Panc1 (cell line): ENCODE results near the gene RAD9A. TPM values are rescaled to one million over a fixed set of nuclear protein-coding genes. Genes with fewer than 3 reads are reported as not detected.

Experiments used
- ATAC-seq: fragments of 200-7000 bp; cut with Tn5 transposase; 2 replicates; pipeline ENCODE4 v1.9.1; 2020; ENCODE audit warnings: mild to moderate bottlenecking, moderate library complexity
- BruUV-seq: library from RNA; stranded (reverse); fragments of 400-500 nt; replicated peaks from 2 replicates; lab custom pipeline; 2021; lab: Mats Ljungman, UMichigan
- CTCF ChIA-PET: fragments of 300-600 bp; sonication (Branson Sonifier 250); formaldehyde crosslinking; loops from one replicate; lab custom pipeline; 2022; ENCODE audit warnings: antibody characterized with exemption; lab: Charles Lee
- POLR2A ChIA-PET: fragments of 300-600 bp; sonication (Branson Sonifier 250); formaldehyde crosslinking; loops from one replicate; lab custom pipeline; 2022; ENCODE audit warnings: antibody characterized with exemption; lab: Charles Lee
- DNase-seq: peaks from one replicate; pipeline ENCODE4 v3.0.0-alpha.2; 2010; ENCODE audit warnings: low read depth, low spot score
- H3K27ac ChIP-seq: 2 replicates; pipeline ENCODE4 v1.5.1; 2011; ENCODE audit warnings: mild to moderate bottlenecking, low read length, inconsistent platforms
- H3K27me3 ChIP-seq: fragments of 200-500 bp; sonication (Bioruptor generic); 2 replicates; pipeline ENCODE4 v1.6.0; 2014; ENCODE audit warnings: low read length, inconsistent platforms; ENCODE audit not compliant: control insufficient read depth, insufficient read depth
- H3K36me3 ChIP-seq: fragments of 200-500 bp; sonication (Bioruptor generic); 2 replicates; pipeline ENCODE4 v1.5.1; 2014; ENCODE audit warnings: inconsistent platforms, mild to moderate bottlenecking, low read length, moderate library complexity; ENCODE audit not compliant: control insufficient read depth, insufficient read depth
- H3K4me1 ChIP-seq: 2 replicates; pipeline ENCODE4 v1.5.1; 2011; ENCODE audit warnings: inconsistent platforms, mild to moderate bottlenecking, low read length, moderate library complexity; ENCODE audit not compliant: control insufficient read depth, insufficient read depth
- H3K4me3 ChIP-seq, 2 experiments: 2 replicates each; pipeline ENCODE4 v1.5.1; 2011 to 2012; ENCODE audit warnings: low read depth in 2 of 2, low read length in 2 of 2, mild to moderate bottlenecking in 2 of 2, inconsistent platforms in 1 of 2, moderate library complexity in 1 of 2
- H3K9me3 ChIP-seq: fragments of 200-500 bp; sonication (Bioruptor generic); 2 replicates; pipeline ENCODE4 v1.5.1; 2014; ENCODE audit warnings: low read depth, mild to moderate bottlenecking, inconsistent platforms, low read length, moderate library complexity; ENCODE audit not compliant: control insufficient read depth, insufficient read depth
- POLR2AphosphoS5 ChIP-seq: IDR thresholded peaks from 2 replicates; pipeline ENCODE4 v1.6.1; 2012; ENCODE audit warnings: mild to moderate bottlenecking, low read depth, low read length, moderate library complexity
- SIN3A ChIP-seq: IDR thresholded peaks from 2 replicates; pipeline ENCODE4 v1.6.1; 2012; ENCODE audit warnings: low read depth, mild to moderate bottlenecking, low read length, moderate library complexity, borderline replicate concordance; ENCODE audit not compliant: insufficient read depth
- TCF7L2 ChIP-seq: IDR thresholded peaks from 2 replicates; pipeline ENCODE4 v1.6.1; 2011; ENCODE audit warnings: mild to moderate bottlenecking, low read depth, low read length, inconsistent platforms
- in situ Hi-C: cut with HindIII; loops from 2 replicates; pipeline ENCODE4 v1.10.0; 2016; ENCODE audit warnings: low sequenced_read_pairs, low pct_unique_long_range_greater_than_20kb
- intact Hi-C: fragments of 100-400 bp; cut with micrococcal nuclease; formaldehyde crosslinking; loops from one replicate; pipeline ENCODE4 v1.10.0; 2022; ENCODE audit not compliant: unreplicated experiment
- total RNA-seq: library from RNA; stranded (reverse); gene quantifications from one replicate; pipeline ENCODE4 v1.2.1, GENCODE V29; 2021; ENCODE audit not compliant: unreplicated experiment
- TF ChIP-seq, protein P1 (sequence below): fragments of 450-650 bp; IDR thresholded peaks from 2 replicates; pipeline ENCODE4 v1.5.1; 2017; ENCODE audit warnings: mild to moderate bottlenecking
- TF ChIP-seq, protein P2 (sequence below), 2 experiments: IDR thresholded peaks; 2 replicates each; pipeline ENCODE4 v1.6.1; 2011 to 2012; ENCODE audit warnings: low read depth in 2 of 2, control low read depth in 1 of 2, low read length in 1 of 2, mild to moderate bottlenecking in 1 of 2, moderate library complexity in 1 of 2; ENCODE audit not compliant: insufficient read depth in 1 of 2

Gene RAD9A
- total RNA-seq, 1 experiment from 2014 or later: 33.1 TPM

DNA sequence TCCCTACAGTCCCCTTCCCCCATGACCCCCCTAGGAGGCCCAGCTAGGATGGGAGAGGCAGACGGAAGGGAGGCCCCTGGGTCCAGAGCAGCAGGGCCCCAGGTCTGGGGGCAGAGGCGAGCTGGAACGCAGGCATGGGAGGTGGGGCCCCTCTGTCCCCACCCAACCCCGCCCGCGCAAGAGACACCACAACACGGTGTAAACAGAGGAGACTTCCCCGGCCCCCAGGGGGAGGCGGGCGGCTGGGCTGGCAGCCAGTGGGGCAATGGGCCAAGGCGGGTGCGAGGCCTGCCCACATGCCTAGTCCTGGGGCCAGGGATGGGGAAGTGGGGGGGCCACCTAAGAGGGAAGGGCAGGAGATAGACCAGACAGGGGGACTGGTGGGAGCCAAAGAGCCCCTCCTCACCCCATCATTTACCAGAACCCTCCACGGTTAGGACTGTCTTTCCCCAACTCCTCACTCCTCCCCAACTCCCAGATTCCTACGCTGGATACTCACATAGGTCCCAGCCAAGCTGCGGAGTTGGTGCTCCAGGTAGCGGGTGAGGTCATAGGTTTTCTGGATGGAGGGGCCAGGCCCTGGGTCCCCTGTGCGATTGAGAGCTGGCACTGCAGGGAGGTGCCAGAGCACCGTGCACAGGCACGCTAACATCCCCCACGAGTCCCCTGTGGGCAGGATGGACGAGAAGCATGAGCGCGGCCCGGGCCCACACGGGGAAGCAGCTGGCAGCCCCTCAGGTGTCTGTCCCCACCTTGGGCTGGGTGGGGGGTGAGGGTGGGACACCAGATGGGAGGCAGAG is 24.6 kb upstream of the RAD9A start:
- no peaks in the 10 kb centered on the region for H3K36me3 ChIP-seq
- peaks cover 39% of the 10 kb centered on the region for H3K4me1 ChIP-seq
- ATAC-seq (no peak), DNase-seq (no peak)
- no peak overlapping the region for H3K4me3 ChIP-seq
- POLR2A ChIA-PET: no interaction called here
- CTCF ChIA-PET: interaction anchor here (1.5 kb wide), 1 partner anchor 10 kb away, joined by 13 read pairs; no protein-coding TSS in a partner anchor
- no peak overlapping the region for H3K27ac ChIP-seq
- no peaks in the 10 kb centered on the region for H3K9me3 ChIP-seq
- intact Hi-C loops (no loop called here), in situ Hi-C loops (no loop called here)
- no peaks in the 10 kb centered on the region for H3K27me3 ChIP-seq
- BruUV-seq: no TSS peak
- TF ChIP-seq POLR2AphosphoS5: no peak
- TF ChIP-seq, protein P1, sequence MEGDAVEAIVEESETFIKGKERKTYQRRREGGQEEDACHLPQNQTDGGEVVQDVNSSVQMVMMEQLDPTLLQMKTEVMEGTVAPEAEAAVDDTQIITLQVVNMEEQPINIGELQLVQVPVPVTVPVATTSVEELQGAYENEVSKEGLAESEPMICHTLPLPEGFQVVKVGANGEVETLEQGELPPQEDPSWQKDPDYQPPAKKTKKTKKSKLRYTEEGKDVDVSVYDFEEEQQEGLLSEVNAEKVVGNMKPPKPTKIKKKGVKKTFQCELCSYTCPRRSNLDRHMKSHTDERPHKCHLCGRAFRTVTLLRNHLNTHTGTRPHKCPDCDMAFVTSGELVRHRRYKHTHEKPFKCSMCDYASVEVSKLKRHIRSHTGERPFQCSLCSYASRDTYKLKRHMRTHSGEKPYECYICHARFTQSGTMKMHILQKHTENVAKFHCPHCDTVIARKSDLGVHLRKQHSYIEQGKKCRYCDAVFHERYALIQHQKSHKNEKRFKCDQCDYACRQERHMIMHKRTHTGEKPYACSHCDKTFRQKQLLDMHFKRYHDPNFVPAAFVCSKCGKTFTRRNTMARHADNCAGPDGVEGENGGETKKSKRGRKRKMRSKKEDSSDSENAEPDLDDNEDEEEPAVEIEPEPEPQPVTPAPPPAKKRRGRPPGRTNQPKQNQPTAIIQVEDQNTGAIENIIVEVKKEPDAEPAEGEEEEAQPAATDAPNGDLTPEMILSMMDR: no peak
- TF ChIP-seq, protein P2, sequence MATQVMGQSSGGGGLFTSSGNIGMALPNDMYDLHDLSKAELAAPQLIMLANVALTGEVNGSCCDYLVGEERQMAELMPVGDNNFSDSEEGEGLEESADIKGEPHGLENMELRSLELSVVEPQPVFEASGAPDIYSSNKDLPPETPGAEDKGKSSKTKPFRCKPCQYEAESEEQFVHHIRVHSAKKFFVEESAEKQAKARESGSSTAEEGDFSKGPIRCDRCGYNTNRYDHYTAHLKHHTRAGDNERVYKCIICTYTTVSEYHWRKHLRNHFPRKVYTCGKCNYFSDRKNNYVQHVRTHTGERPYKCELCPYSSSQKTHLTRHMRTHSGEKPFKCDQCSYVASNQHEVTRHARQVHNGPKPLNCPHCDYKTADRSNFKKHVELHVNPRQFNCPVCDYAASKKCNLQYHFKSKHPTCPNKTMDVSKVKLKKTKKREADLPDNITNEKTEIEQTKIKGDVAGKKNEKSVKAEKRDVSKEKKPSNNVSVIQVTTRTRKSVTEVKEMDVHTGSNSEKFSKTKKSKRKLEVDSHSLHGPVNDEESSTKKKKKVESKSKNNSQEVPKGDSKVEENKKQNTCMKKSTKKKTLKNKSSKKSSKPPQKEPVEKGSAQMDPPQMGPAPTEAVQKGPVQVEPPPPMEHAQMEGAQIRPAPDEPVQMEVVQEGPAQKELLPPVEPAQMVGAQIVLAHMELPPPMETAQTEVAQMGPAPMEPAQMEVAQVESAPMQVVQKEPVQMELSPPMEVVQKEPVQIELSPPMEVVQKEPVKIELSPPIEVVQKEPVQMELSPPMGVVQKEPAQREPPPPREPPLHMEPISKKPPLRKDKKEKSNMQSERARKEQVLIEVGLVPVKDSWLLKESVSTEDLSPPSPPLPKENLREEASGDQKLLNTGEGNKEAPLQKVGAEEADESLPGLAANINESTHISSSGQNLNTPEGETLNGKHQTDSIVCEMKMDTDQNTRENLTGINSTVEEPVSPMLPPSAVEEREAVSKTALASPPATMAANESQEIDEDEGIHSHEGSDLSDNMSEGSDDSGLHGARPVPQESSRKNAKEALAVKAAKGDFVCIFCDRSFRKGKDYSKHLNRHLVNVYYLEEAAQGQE (IDR thresholded peaks at IDR 0.05; ENCODE audit: insufficient read depth in 1 of 2, low read depth in 2 of 2, low read length in 1 of 2): no peak
- TF ChIP-seq TCF7L2: no peak
- TF ChIP-seq SIN3A: no peak

DNA sequence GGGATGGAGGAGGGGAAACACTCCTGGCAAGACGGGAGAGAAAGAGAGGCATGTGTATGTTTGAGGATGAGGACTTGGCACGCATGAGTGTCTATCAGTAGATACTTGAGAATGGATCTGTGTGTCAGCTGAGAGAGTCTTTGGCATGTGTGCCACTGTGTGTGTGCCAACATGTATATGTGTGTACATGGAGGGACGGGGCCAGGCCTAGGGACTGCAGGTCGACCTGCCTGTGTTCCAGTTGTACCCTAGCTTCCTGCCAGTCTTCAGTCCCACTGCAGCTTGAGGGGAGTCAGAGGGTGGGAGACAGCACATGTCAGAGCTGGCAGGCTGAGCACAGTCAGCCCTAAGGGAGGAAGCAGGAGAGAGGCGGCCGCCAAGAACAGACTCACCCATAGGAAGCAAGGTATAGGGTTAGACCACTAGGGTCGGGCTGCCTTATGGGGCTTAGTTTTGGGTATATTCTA is 24.0 kb upstream of the RAD9A start:
- TF ChIP-seq POLR2AphosphoS5: no peak
- Histone ChIP-seq H3K4me1 (peaks cover 39% of the 10 kb centered on the region), H3K27ac (no peak overlapping the region), H3K36me3 (no peaks in the 10 kb centered on the region), H3K27me3 (no peaks in the 10 kb centered on the region), H3K4me3 (no peak overlapping the region), H3K9me3 (no peaks in the 10 kb centered on the region)
- ChIA-PET POLR2A (no interaction called here), CTCF (interaction anchor here (1.5 to 6.9 kb wide), 2 partner anchors 11 to 13 kb away, joined by 13 to 58 read pairs; no protein-coding TSS in a partner anchor)
- in situ Hi-C loops: no loop called here
- ATAC-seq (no peak), DNase-seq (no peak)
- BruUV-seq: no TSS peak
- intact Hi-C loops: no loop called here

DNA sequence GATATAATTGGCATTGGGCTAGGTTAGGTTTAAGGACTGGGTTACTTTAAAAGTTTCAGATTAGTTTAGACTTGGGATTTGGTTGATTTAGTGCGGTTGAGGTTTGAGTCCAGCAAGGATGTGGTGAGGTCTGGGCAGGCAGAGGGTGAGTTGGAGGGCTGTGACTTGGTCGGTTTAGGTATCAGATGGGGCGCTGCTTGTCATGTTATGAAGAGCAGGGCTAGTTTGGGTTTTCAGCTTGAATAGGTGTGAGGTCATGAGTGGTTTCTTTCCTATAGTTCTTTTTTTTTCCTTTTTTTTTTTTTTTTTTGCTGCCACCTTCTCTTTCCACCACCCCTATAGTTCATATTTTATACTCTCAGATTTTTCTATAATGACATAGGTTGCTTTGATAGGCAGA is 23.2 kb upstream of the RAD9A start:
- no peak for DNase-seq
- Histone ChIP-seq H3K27ac (no peak overlapping the region), H3K4me1 (peaks cover 39% of the 10 kb centered on the region), H3K9me3 (no peaks in the 10 kb centered on the region), H3K4me3 (no peak overlapping the region), H3K36me3 (no peaks in the 10 kb centered on the region; the same call in 1 of the 2 replicates), H3K27me3 (no peaks in the 10 kb centered on the region)
- intact Hi-C loops (no loop called here), in situ Hi-C loops (no loop called here)
- no TSS peak for BruUV-seq
- ATAC-seq: no peak
- TF ChIP-seq, protein P1: no peak
- TF ChIP-seq, protein P2 (IDR thresholded peaks at IDR 0.05; ENCODE audit: insufficient read depth in 1 of 2, low read depth in 2 of 2, low read length in 1 of 2): no peak
- TF ChIP-seq TCF7L2 (no peak), POLR2AphosphoS5 (no peak), SIN3A (no peak)
- ChIA-PET CTCF (interaction anchor here (1.5 to 6.9 kb wide), 3 partner anchors 12 to 17 kb away, joined by 6 to 58 read pairs (median 13); no protein-coding TSS in a partner anchor), POLR2A (interaction anchor here (0.6 kb wide), 1 partner anchor 11 kb away, joined by 3 read pairs; no protein-coding TSS in a partner anchor)
